K562 (cell line): ENCODE measurements around the gene TMEM131. TPM values are rescaled to one million over a fixed set of nuclear protein-coding genes. Genes with fewer than 3 reads are reported as not detected.

Experiments
- ATAC-seq: fragments of 200-7000 bp; cut with Tn5 transposase; 3 replicates; pipeline ENCODE4 v1.9.1; 2020; ENCODE audit warnings: moderate library complexity
- BruUV-seq: library from RNA; stranded (reverse); fragments of 400-500 nt; replicated peaks from 2 replicates; lab custom pipeline; 2021; lab: Mats Ljungman, UMichigan
- CTCF ChIA-PET: fragments of 300-600 bp; formaldehyde crosslinking; extraction: SDS; loops from one replicate; lab custom pipeline; 2021; ENCODE audit warnings: low intra/inter-chr PET ratio; lab: Yijun Ruan, JAX
- POLR2A ChIA-PET: fragments of 300-600, 350-650 bp; sonication (Branson Sonifier 250); formaldehyde crosslinking; extraction: SDS; loops from one replicate; lab custom pipeline; 2021; ENCODE audit warnings: antibody characterized with exemption, inconsistent platforms; lab: Yijun Ruan, JAX
- DNase-seq, 4 experiments: peaks; one replicate each; pipeline versions ENCODE4 v3.0.0 to v3.0.0-alpha.2; 2011 to 2018; ENCODE audit warnings: low spot score in 3 of 4, mixed read lengths in 3 of 4; ENCODE audit errors: extremely low read depth in 1 of 4
- FAIRE-seq: peaks from 2 replicates; lab custom pipeline; 2011; peaks lifted over from hg19 to GRCh38; lab: Jason Lieb, UNC
- H2AFZ ChIP-seq: 2 replicates; pipeline ENCODE4 v1.6.0; 2011; ENCODE audit warnings: low read depth, low read length, control low read depth, inconsistent platforms
- H3K27ac ChIP-seq: fragments of 200-600 bp; 3 replicates; pipeline ENCODE4 v1.8.0; 2011; ENCODE audit warnings: low read depth, mild to moderate bottlenecking, control low read depth, inconsistent platforms, low read length, moderate library complexity, mixed read lengths; ENCODE audit errors: extremely low read depth
- H3K27me3 ChIP-seq, 2 experiments: fragments of 300-600 bp in 1 of 2; 2 replicates in 1 of 2; 3 replicates in 1 of 2; pipeline versions ENCODE4 v1.6.0 to v1.8.0; 2011; ENCODE audit warnings: inconsistent platforms in 2 of 2, low read length in 2 of 2, mild to moderate bottlenecking in 1 of 2, mixed read lengths in 1 of 2, moderate library complexity in 1 of 2; ENCODE audit not compliant: control insufficient read depth in 2 of 2, insufficient read depth in 2 of 2
- H3K36me3 ChIP-seq: fragments of 300-600 bp; 3 replicates; pipeline ENCODE4 v1.8.0; 2011; ENCODE audit warnings: mild to moderate bottlenecking, low read length, inconsistent platforms; ENCODE audit not compliant: control insufficient read depth, insufficient read depth
- H3K4me1 ChIP-seq, 2 experiments: fragments of 200-600 bp in 1 of 2; replicated peaks in 1 of 2; 2 replicates in 1 of 2; 3 replicates in 1 of 2; pipeline versions ENCODE4 v1.5.1 to v1.8.0; 2011; ENCODE audit warnings: inconsistent platforms in 2 of 2, low read length in 2 of 2, mild to moderate bottlenecking in 1 of 2, mixed read lengths in 1 of 2, moderate library complexity in 1 of 2; ENCODE audit not compliant: control insufficient read depth in 2 of 2, insufficient read depth in 2 of 2
- H3K4me2 ChIP-seq: 2 replicates; pipeline ENCODE4 v1.6.1; 2011; ENCODE audit warnings: low read length, control low read depth, inconsistent platforms, mixed read lengths; ENCODE audit not compliant: insufficient read depth
- H3K4me3 ChIP-seq: fragments of 200-600 bp; sonication (generic), shearing (Covaris generic); 2 replicates; pipeline ENCODE4 v1.5.1; 2016; ENCODE audit warnings: control low read depth, inconsistent platforms
- H3K79me2 ChIP-seq: fragments of 200-600 bp; 3 replicates; pipeline ENCODE4 v1.8.0; 2011; ENCODE audit warnings: low read length, inconsistent platforms; ENCODE audit not compliant: control insufficient read depth, insufficient read depth
- H3K9ac ChIP-seq, 2 experiments: 2 replicates each; pipeline versions ENCODE4 v1.6.0 to v1.6.1; 2011; ENCODE audit warnings: low read depth in 2 of 2, low read length in 2 of 2, control low read depth in 1 of 2, inconsistent platforms in 1 of 2, mild to moderate bottlenecking in 1 of 2, mixed read lengths in 1 of 2; ENCODE audit not compliant: insufficient read depth in 1 of 2
- H3K9me1 ChIP-seq: one replicate; pipeline ENCODE4 v1.6.0; 2011; ENCODE audit warnings: inconsistent platforms, mild to moderate bottlenecking, low read length, moderate library complexity; ENCODE audit not compliant: control insufficient read depth, insufficient read depth
- H3K9me3 ChIP-seq: replicated peaks from 2 replicates; pipeline ENCODE4 v1.5.1; 2011; ENCODE audit warnings: low read depth, low read length, inconsistent platforms; ENCODE audit not compliant: control insufficient read depth, insufficient read depth
- H4K20me1 ChIP-seq: replicated peaks from 2 replicates; pipeline ENCODE4 v1.6.1; 2011; ENCODE audit warnings: low read length, inconsistent platforms, mixed read lengths; ENCODE audit not compliant: control insufficient read depth, insufficient read depth
- ELF4 ChIP-seq: fragments of 450-650 bp; formaldehyde crosslinking; IDR thresholded peaks from 2 replicates; pipeline ENCODE4 v1.4.0; 2022; ENCODE audit warnings: missing genetic modification characterization
- ETS2 ChIP-seq: IDR thresholded peaks from 2 replicates; pipeline ENCODE4 v1.6.1; 2016; ENCODE audit warnings: borderline replicate concordance, missing genetic modification characterization, mild to moderate bottlenecking, moderate library complexity, missing compliant biosample characterization; ENCODE audit not compliant: poor library complexity, severe bottlenecking
- FOXJ2 ChIP-seq: fragments of 200-800 bp; sonication (Bioruptor generic); IDR thresholded peaks from 2 replicates; pipeline ENCODE4 v1.6.1; 2016; ENCODE audit warnings: missing genetic modification characterization, missing compliant biosample characterization
- GATAD2B ChIP-seq: fragments of 450-650 bp; IDR thresholded peaks from 2 replicates; pipeline ENCODE4 v1.6.1; 2017; ENCODE audit warnings: mild to moderate bottlenecking, borderline replicate concordance
- HNRNPK ChIP-seq: fragments of 200-400 bp; formaldehyde crosslinking; IDR thresholded peaks from one replicate; pipeline ENCODE4 v1.6.1; 2018; ENCODE audit warnings: mild to moderate bottlenecking, low read depth, low read length; ENCODE audit not compliant: poor library complexity, severe bottlenecking
- ILF3 ChIP-seq: fragments of 450-650 bp; IDR thresholded peaks from 2 replicates; pipeline ENCODE4 v1.6.1; 2018; ENCODE audit warnings: antibody characterized with exemption, mild to moderate bottlenecking, moderate library complexity, borderline replicate concordance
- LARP7 ChIP-seq: fragments of 450-650 bp; IDR thresholded peaks from 2 replicates; pipeline ENCODE4 v1.6.1; 2016
- MTF1 ChIP-seq: fragments of 250-450 bp; sonication (Bioruptor Pico); IDR thresholded peaks from 2 replicates; pipeline ENCODE4 v1.9.0; 2021; ENCODE audit warnings: moderate library complexity, mild to moderate bottlenecking, inconsistent platforms, borderline replicate concordance
- PHB ChIP-seq: fragments of 250-450 bp; sonication (Bioruptor Pico); IDR thresholded peaks from 2 replicates; pipeline ENCODE4 v1.5.0; 2021
- TARDBP ChIP-seq: fragments of 450-650 bp; IDR thresholded peaks from 2 replicates; pipeline ENCODE4 v1.6.1; 2016
- ZFPM2 ChIP-seq: fragments of 250-450 bp; sonication (Bioruptor Pico); IDR thresholded peaks from 2 replicates; pipeline ENCODE4 v1.5.1; 2022; ENCODE audit warnings: mild to moderate bottlenecking
- ZNF445 ChIP-seq: fragments of 250-450 bp; sonication (Bioruptor Pico); IDR thresholded peaks from 2 replicates; pipeline ENCODE4 v1.4.0; 2020; ENCODE audit warnings: low read depth, mild to moderate bottlenecking, moderate library complexity
- WGBS: fragments of 100-300 bp; shearing (Covaris generic); methylation state at CpG from one replicate; pipeline ENCODE4 v1.1.6; 2016; ENCODE audit warnings: low coverage, mixed read lengths; ENCODE audit not compliant: insufficient coverage; ENCODE audit errors: missing lambda C conversion rate; 5-methylcytosine and 5-hydroxymethylcytosine counted together
- in situ Hi-C: fragments of 300-500 bp; cut with MboI; formaldehyde crosslinking; loops from 4 replicates; pipeline ENCODE4 v1.15.0; 2018; ENCODE audit warnings: inconsistent platforms, mixed read lengths
- intact Hi-C: fragments of 100-400 bp; cut with micrococcal nuclease; formaldehyde crosslinking; loops from 2 replicates; pipeline ENCODE4 v1.14.2; 2022
- polyA plus RNA-seq, 8 experiments: library from polyadenylated mRNA; depleted of rRNA in 4 of 8; stranded (reverse) in 5 of 8; unstranded in 3 of 8; fragments of >200 nt; fragmentation: Nextera tagmentation in 2 of 8; fragmentation: Illumina TruSeq in 1 of 8; extraction: Ambion mirVana in 2 of 8; extraction: Trizol in 1 of 8; gene quantifications; 2 replicates each; pipeline versions ENCODE4 v1.2.1 to v1.2.3, GENCODE V29; 2011 to 2014; ENCODE audit warnings: inconsistent platforms in 1 of 8, missing spikeins in 1 of 8
- total RNA-seq, 7 experiments: library from RNA; depleted of rRNA in 6 of 7; stranded (reverse); fragments of >200 nt in 6 of 7; fragmentation: Illumina TruSeq in 2 of 7; extraction: Trizol in 2 of 7; gene quantifications; 2 replicates each; pipeline versions ENCODE4 v1.2.1 to v1.2.3, GENCODE V29; 2011 to 2021; ENCODE audit warnings: low replicate concordance in 1 of 7
- TF ChIP-seq, protein P1 (sequence below): IDR thresholded peaks from 2 replicates; pipeline ENCODE4 v1.6.1; 2011; ENCODE audit warnings: borderline replicate concordance, low read depth, mild to moderate bottlenecking, moderate library complexity, low read length; ENCODE audit not compliant: insufficient read depth, poor library complexity, severe bottlenecking
- TF ChIP-seq, protein P2 (sequence below), 2 experiments: fragments of 450-650 bp; conservative IDR thresholded peaks; 2 replicates each; pipeline ENCODE4 v1.6.1; 2017; ENCODE audit warnings: mild to moderate bottlenecking in 2 of 2, moderate library complexity in 2 of 2
- TF ChIP-seq, protein P3 (sequence below): fragments of 250-450 bp; sonication (Bioruptor Pico); IDR thresholded peaks from 2 replicates; pipeline ENCODE4 v1.8.0; 2021; ENCODE audit warnings: borderline replicate concordance, mild to moderate bottlenecking, moderate library complexity; ENCODE audit not compliant: poor library complexity, severe bottlenecking
- TF ChIP-seq, protein P4 (sequence below): fragments of 250-450 bp; sonication (Bioruptor Pico); IDR thresholded peaks from 2 replicates; pipeline ENCODE4 v1.5.0; 2020; ENCODE audit warnings: mild to moderate bottlenecking, borderline replicate concordance

Gene TMEM131
- total and polyA plus RNA-seq, 9 of the 15 experiments (the other 6 are each of a cell fraction or from before 2014, with no cell fraction given) = 2.5 to 21.1 (median 12.4) TPM

DNA sequence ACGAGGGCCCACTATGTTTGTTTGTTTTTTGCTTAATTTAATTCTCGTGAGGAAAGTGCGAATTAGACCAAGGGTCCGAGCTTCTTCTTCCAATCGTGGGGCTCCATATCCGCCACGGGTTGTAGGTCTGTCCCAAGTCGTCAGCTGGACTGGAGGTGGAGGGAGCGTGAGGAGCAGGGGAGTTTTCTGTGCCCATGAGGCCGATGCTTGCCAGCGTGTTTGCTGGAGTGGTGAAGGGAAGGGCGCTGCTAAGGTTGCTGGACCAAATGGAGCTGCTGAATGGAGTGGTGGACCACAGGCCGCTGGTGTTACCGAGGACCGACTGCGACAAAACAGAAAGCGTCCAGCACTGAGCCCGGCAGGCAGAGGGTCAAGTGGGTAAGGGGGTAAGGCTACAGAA lies 238.7 kb downstream of the TMEM131 start (continued):
- TF ChIP-seq, protein P1, sequence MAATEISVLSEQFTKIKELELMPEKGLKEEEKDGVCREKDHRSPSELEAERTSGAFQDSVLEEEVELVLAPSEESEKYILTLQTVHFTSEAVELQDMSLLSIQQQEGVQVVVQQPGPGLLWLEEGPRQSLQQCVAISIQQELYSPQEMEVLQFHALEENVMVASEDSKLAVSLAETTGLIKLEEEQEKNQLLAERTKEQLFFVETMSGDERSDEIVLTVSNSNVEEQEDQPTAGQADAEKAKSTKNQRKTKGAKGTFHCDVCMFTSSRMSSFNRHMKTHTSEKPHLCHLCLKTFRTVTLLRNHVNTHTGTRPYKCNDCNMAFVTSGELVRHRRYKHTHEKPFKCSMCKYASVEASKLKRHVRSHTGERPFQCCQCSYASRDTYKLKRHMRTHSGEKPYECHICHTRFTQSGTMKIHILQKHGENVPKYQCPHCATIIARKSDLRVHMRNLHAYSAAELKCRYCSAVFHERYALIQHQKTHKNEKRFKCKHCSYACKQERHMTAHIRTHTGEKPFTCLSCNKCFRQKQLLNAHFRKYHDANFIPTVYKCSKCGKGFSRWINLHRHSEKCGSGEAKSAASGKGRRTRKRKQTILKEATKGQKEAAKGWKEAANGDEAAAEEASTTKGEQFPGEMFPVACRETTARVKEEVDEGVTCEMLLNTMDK = no peak
- TF ChIP-seq FOXJ2 = no peak

DNA sequence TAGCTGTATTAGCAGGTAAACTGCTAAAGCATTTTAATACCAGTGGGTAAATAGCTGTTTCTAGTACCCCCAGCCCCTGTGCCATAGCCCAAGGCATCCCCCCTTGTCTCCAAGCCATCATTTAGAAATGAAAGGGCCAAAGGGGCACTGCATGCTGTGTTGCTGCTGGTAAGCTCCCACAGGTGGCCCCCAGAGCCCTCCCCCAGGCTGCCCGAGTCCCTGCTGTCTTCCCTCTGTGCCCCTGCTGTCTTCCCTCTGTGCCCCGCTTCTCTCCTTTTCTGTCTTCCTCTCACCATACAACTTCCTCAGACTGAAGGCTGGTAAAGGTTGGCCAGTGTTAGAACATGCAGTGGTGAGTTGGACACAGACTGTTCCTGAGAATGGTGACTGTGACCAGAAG lies 240.3 kb downstream of the TMEM131 start:
- no peaks in the 10 kb centered on the region for H3K9me3 ChIP-seq
- H3K4me3 ChIP-seq = no peak overlapping the region
- WGBS = 73% methylated on average over 2 of the region's 2 CpGs
- no peak overlapping the region for H3K9ac ChIP-seq
- no peaks in the 10 kb centered on the region for H3K27me3 ChIP-seq
- no peaks in the 10 kb centered on the region for H3K79me2 ChIP-seq
- DNase-seq = no peak
- intact Hi-C loops = no loop called here
- no peak overlapping the region for H2AFZ ChIP-seq
- POLR2A ChIA-PET = interaction anchor here (1.0 kb wide), 1 partner anchor 13 kb away, joined by 3 read pairs; no protein-coding TSS in a partner anchor
- no peak for ATAC-seq
- H3K9me1 ChIP-seq = no peaks in the 10 kb centered on the region
- H3K36me3 ChIP-seq = peaks cover 46% of the 10 kb centered on the region; the same call in 2 of the 3 replicates
- no peak overlapping the region for H3K27ac ChIP-seq
- BruUV-seq = no TSS peak
- no peak overlapping the region for H3K4me2 ChIP-seq
- no peaks in the 10 kb centered on the region for H4K20me1 ChIP-seq
- FAIRE-seq = no peak
- in situ Hi-C loops = no loop called here
- no peaks in the 10 kb centered on the region; a peak in 1 of 5 replicates for H3K4me1 ChIP-seq
- CTCF ChIA-PET = no interaction called here
- no peak for TF ChIP-seq ZNF445 (CRISPR knock-in tag)
- TF ChIP-seq ILF3 = no peak
- no peak for TF ChIP-seq HNRNPK
- TF ChIP-seq GATAD2B = no peak
- TF ChIP-seq, protein P2, sequence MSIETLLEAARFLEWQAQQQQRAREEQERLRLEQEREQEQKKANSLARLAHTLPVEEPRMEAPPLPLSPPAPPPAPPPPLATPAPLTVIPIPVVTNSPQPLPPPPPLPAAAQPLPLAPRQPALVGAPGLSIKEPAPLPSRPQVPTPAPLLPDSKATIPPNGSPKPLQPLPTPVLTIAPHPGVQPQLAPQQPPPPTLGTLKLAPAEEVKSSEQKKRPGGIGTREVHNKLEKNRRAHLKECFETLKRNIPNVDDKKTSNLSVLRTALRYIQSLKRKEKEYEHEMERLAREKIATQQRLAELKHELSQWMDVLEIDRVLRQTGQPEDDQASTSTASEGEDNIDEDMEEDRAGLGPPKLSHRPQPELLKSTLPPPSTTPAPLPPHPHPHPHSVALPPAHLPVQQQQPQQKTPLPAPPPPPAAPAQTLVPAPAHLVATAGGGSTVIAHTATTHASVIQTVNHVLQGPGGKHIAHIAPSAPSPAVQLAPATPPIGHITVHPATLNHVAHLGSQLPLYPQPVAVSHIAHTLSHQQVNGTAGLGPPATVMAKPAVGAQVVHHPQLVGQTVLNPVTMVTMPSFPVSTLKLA (conservative IDR thresholded peaks at IDR 0.05) = no peak
- TF ChIP-seq, protein P3, sequence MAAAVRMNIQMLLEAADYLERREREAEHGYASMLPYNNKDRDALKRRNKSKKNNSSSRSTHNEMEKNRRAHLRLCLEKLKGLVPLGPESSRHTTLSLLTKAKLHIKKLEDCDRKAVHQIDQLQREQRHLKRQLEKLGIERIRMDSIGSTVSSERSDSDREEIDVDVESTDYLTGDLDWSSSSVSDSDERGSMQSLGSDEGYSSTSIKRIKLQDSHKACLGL = no peak
- TF ChIP-seq, protein P4, sequence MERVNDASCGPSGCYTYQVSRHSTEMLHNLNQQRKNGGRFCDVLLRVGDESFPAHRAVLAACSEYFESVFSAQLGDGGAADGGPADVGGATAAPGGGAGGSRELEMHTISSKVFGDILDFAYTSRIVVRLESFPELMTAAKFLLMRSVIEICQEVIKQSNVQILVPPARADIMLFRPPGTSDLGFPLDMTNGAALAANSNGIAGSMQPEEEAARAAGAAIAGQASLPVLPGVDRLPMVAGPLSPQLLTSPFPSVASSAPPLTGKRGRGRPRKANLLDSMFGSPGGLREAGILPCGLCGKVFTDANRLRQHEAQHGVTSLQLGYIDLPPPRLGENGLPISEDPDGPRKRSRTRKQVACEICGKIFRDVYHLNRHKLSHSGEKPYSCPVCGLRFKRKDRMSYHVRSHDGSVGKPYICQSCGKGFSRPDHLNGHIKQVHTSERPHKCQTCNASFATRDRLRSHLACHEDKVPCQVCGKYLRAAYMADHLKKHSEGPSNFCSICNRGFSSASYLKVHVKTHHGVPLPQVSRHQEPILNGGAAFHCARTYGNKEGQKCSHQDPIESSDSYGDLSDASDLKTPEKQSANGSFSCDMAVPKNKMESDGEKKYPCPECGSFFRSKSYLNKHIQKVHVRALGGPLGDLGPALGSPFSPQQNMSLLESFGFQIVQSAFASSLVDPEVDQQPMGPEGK = no peak
- TF ChIP-seq TARDBP = no peak
- no peak for TF ChIP-seq ETS2 (tag)
- TF ChIP-seq ZFPM2 (CRISPR knock-in tag) = no peak
- no peak for TF ChIP-seq PHB (CRISPR knock-in tag)
- no peak for TF ChIP-seq MTF1
- TF ChIP-seq ELF4 (CRISPR knock-in tag) = no peak
- TF ChIP-seq LARP7 = no peak
